ENCODE data around the gene PAOX.

The PAOX gene

GRCh38 chr10:133388236-133388972 lies 9.3 kb downstream of the PAOX start:
- no peak for DNase-seq

- peak; percentile 56 for DNase-seq
Measured at GRCh38 chr10:133388973-133389818, 10.1 kb downstream of the PAOX start.

- no peak for DNase-seq
Measured at GRCh38 chr10:133390597-133391248, 11.7 kb downstream of the PAOX start.

- no peak for DNase-seq
Measured at GRCh38 chr10:133391249-133391635, 12.2 kb downstream of the PAOX start.

- DNase-seq = peak; percentile 30
Measured at GRCh38 chr10:133391761-133392518, 12.9 kb downstream of the PAOX start.

GRCh38 chr10:133393401-133394063 lies 14.5 kb downstream of the PAOX start:
- no peak for DNase-seq

- peak; percentile 95 for DNase-seq
Measured at GRCh38 chr10:133394064-133394663, 15.1 kb downstream of the PAOX start, which contains the start of gene MTG1. MTG1 (plus strand) TSS chr10:133394157; CDS start chr10:133394221, 64 bp downstream.

GRCh38 chr10:133394801-133395221 lies 15.7 kb downstream of the PAOX start:
- DNase-seq = no peak

GRCh38 chr10:133396035-133396624 lies 17.1 kb downstream of the PAOX start:
- DNase-seq = no peak

GRCh38 chr10:133397938-133398337 lies 18.9 kb downstream of the PAOX start:
- no peak for DNase-seq

- no peak for DNase-seq
Measured at GRCh38 chr10:133399123-133399601, 20.1 kb downstream of the PAOX start.

GRCh38 chr10:133400624-133401424 lies 21.8 kb downstream of the PAOX start:
- DNase-seq = no peak

GRCh38 chr10:133401500-133401899 lies 22.4 kb downstream of the PAOX start:
- DNase-seq = no peak

GRCh38 chr10:133401981-133402725 lies 23.1 kb downstream of the PAOX start:
- no peak for DNase-seq

- DNase-seq = no peak
Measured at GRCh38 chr10:133403359-133403758, 24.3 kb downstream of the PAOX start.

GRCh38 chr10:133403784-133404183 lies 24.7 kb downstream of the PAOX start:
- no peak for DNase-seq

- no peak for DNase-seq
Measured at GRCh38 chr10:133405272-133405671, 26.2 kb downstream of the PAOX start.

GRCh38 chr10:133405844-133406527 lies 26.9 kb downstream of the PAOX start:
- DNase-seq = no peak
